IMR-90 (cell line): ENCODE measurements around the gene USP32. TPM values are rescaled to one million over a fixed set of nuclear protein-coding genes. Genes with fewer than 3 reads are reported as not detected.

Experiments used
- ATAC-seq: fragments of 200-7000 bp; cut with Tn5 transposase; 2 replicates; pipeline ENCODE4 v1.9.1; 2020; ENCODE audit warnings: low read depth, mild to moderate bottlenecking, moderate library complexity
- BruUV-seq: library from RNA; stranded (reverse); fragments of 400-500 nt; replicated peaks from 2 replicates; lab custom pipeline; 2021; lab: Mats Ljungman, UMichigan
- CTCF ChIA-PET: fragments of 300-600 bp; formaldehyde crosslinking; extraction: SDS; loops from one replicate; lab custom pipeline; 2021; ENCODE audit warnings: antibody characterized with exemption; lab: Yijun Ruan, JAX
- POLR2A ChIA-PET: fragments of 300-600 bp; sonication (Branson Sonifier 250); formaldehyde crosslinking; loops from one replicate; lab custom pipeline; 2022; ENCODE audit warnings: antibody characterized with exemption; ENCODE audit not compliant: unreplicated experiment; lab: Charles Lee
- DNase-seq: peaks from one replicate; pipeline ENCODE4 v3.0.0; 2013
- H2AFZ ChIP-seq: replicated peaks from 2 replicates; pipeline ENCODE3; 2013; ENCODE audit warnings: low read length, mild to moderate bottlenecking; ENCODE audit not compliant: poor library complexity
- H2AK5ac ChIP-seq: 2 replicates; pipeline ENCODE4 v1.6.1; 2013; ENCODE audit warnings: low read depth, low read length, inconsistent platforms
- H2AK9ac ChIP-seq: replicated peaks from 2 replicates; pipeline ENCODE3; 2013; ENCODE audit warnings: mild to moderate bottlenecking, low read depth, low read length, moderate library complexity; ENCODE audit not compliant: poor library complexity
- H2BK120ac ChIP-seq: 2 replicates; pipeline ENCODE4 v1.6.1; 2013; ENCODE audit warnings: low read depth, low read length, inconsistent platforms
- H2BK15ac ChIP-seq: 3 replicates; pipeline ENCODE4 v1.6.1; 2013; ENCODE audit warnings: low read depth, low read length, inconsistent platforms
- H2BK20ac ChIP-seq: 2 replicates; pipeline ENCODE4 v1.6.1; 2013; ENCODE audit warnings: low read depth, mild to moderate bottlenecking, inconsistent platforms, low read length, moderate library complexity
- H2BK5ac ChIP-seq: 2 replicates; pipeline ENCODE4 v1.6.1; 2013; ENCODE audit warnings: mild to moderate bottlenecking, low read depth, low read length, inconsistent platforms; ENCODE audit not compliant: poor library complexity, severe bottlenecking
- H3K14ac ChIP-seq: replicated peaks from 2 replicates; pipeline ENCODE4 v1.6.1; 2013; ENCODE audit warnings: low read depth, low read length, inconsistent platforms
- H3K18ac ChIP-seq: 2 replicates; pipeline ENCODE4 v1.6.1; 2013; ENCODE audit warnings: low read depth, low read length, control low read depth
- H3K23ac ChIP-seq: 2 replicates; pipeline ENCODE4 v1.6.1; 2013; ENCODE audit warnings: low read depth, low read length, inconsistent platforms
- H3K27ac ChIP-seq: 2 replicates; pipeline ENCODE4 v1.5.1; 2013; ENCODE audit warnings: mild to moderate bottlenecking, control low read depth, low read length; ENCODE audit not compliant: insufficient read depth
- H3K27me3 ChIP-seq: 2 replicates; pipeline ENCODE4 v1.6.1; 2013; ENCODE audit warnings: low read length; ENCODE audit not compliant: control insufficient read depth, insufficient read depth
- H3K36me3 ChIP-seq: 2 replicates; pipeline ENCODE4 v1.6.1; 2013; ENCODE audit warnings: low read length, mixed read lengths; ENCODE audit not compliant: control insufficient read depth, insufficient read depth
- H3K4ac ChIP-seq: 2 replicates; pipeline ENCODE4 v1.6.1; 2013; ENCODE audit warnings: low read depth, low read length, inconsistent platforms
- H3K4me1 ChIP-seq: 2 replicates; pipeline ENCODE4 v1.6.1; 2013; ENCODE audit warnings: low read length, mixed read lengths; ENCODE audit not compliant: control insufficient read depth, insufficient read depth
- H3K4me2 ChIP-seq: 2 replicates; pipeline ENCODE4 v1.6.1; 2013; ENCODE audit warnings: low read depth, mild to moderate bottlenecking, control low read depth, low read length, moderate library complexity
- H3K4me3 ChIP-seq: 2 replicates; pipeline ENCODE4 v1.5.1; 2013; ENCODE audit warnings: low read depth, mild to moderate bottlenecking, control low read depth, low read length, moderate library complexity; ENCODE audit not compliant: insufficient read depth
- H3K56ac ChIP-seq: 2 replicates; pipeline ENCODE4 v1.6.1; 2013; ENCODE audit warnings: low read length, inconsistent platforms; ENCODE audit not compliant: insufficient read depth; ENCODE audit errors: extremely low read depth
- H3K79me1 ChIP-seq, 2 experiments: 2 replicates each; pipeline ENCODE4 v1.6.1; 2013; ENCODE audit warnings: low read length in 2 of 2, inconsistent platforms in 1 of 2, low read depth in 1 of 2
- H3K9ac ChIP-seq: 2 replicates; pipeline ENCODE4 v1.6.1; 2013; ENCODE audit warnings: low read depth, low read length, control low read depth
- H3K9me1 ChIP-seq: 2 replicates; pipeline ENCODE4 v1.6.1; 2013; ENCODE audit warnings: low read length, inconsistent platforms; ENCODE audit not compliant: insufficient read depth
- H3K9me3 ChIP-seq: 2 replicates; pipeline ENCODE4 v1.6.1; 2013; ENCODE audit warnings: low read length; ENCODE audit not compliant: control insufficient read depth, insufficient read depth
- H4K20me1 ChIP-seq: 2 replicates; pipeline ENCODE4 v1.6.1; 2013; ENCODE audit warnings: low read length, inconsistent platforms; ENCODE audit not compliant: insufficient read depth
- H4K5ac ChIP-seq: 2 replicates; pipeline ENCODE4 v1.6.1; 2013; ENCODE audit warnings: mild to moderate bottlenecking, low read depth, low read length, control low read depth
- H4K8ac ChIP-seq, 2 experiments: 2 replicates each; pipeline ENCODE4 v1.6.1; 2013; ENCODE audit warnings: low read depth in 2 of 2, low read length in 2 of 2, control low read depth in 1 of 2, inconsistent platforms in 1 of 2
- H4K91ac ChIP-seq: 2 replicates; pipeline ENCODE4 v1.6.1; 2013; ENCODE audit warnings: low read depth, low read length, inconsistent platforms; ENCODE audit not compliant: insufficient read depth
- BHLHE40 ChIP-seq: fragments of 150-350 bp; IDR thresholded peaks from 2 replicates; pipeline ENCODE4 v1.6.1; 2016; ENCODE audit warnings: mild to moderate bottlenecking, low read depth, low read length
- FOS ChIP-seq: fragments of 150-350 bp; IDR thresholded peaks from 2 replicates; pipeline ENCODE4 v1.6.1; 2016; ENCODE audit warnings: low read depth, low read length
- MXI1 ChIP-seq: IDR thresholded peaks from 2 replicates; pipeline ENCODE4 v1.6.1; 2012; ENCODE audit warnings: low read depth, mild to moderate bottlenecking, low read length, moderate library complexity, borderline replicate concordance
- NFE2L2 ChIP-seq: fragments of 150-350 bp; IDR thresholded peaks from 2 replicates; pipeline ENCODE4 v1.6.1; 2016; ENCODE audit warnings: low read depth, mild to moderate bottlenecking, low read length
- WGBS, 2 experiments: methylation state at CpG; one replicate each; pipeline versions ENCODE4 v1.1.5 to v1.1.7; 2013; ENCODE audit warnings: missing lambda C conversion rate in 2 of 2; ENCODE audit not compliant: insufficient read length in 1 of 2; ENCODE audit errors: extremely low coverage in 2 of 2; 5-methylcytosine and 5-hydroxymethylcytosine counted together
- dilution Hi-C: fragments of 300-500 bp; cut with HindIII; formaldehyde crosslinking; loops from one replicate; pipeline ENCODE4 v1.14.3; 2018; ENCODE audit warnings: low sequenced_read_pairs; ENCODE audit not compliant: unreplicated experiment
- in situ Hi-C: fragments of 300-500 bp; cut with MboI; formaldehyde crosslinking; loops from 3 replicates; pipeline ENCODE4 v1.14.3; 2019; ENCODE audit warnings: low sequenced_read_pairs, inconsistent platforms, mixed read lengths
- intact Hi-C: fragments of 100-400 bp; cut with micrococcal nuclease; formaldehyde crosslinking; loops from 2 replicates; pipeline ENCODE4 v1.10.0; 2022
- polyA plus RNA-seq, 3 experiments: library from polyadenylated mRNA; depleted of rRNA; stranded (reverse); fragments of >200 nt; gene quantifications; 2 replicates each; pipeline ENCODE4 v1.2.3, GENCODE V29; 2012; ENCODE audit warnings: low replicate concordance in 1 of 3
- total RNA-seq: library from RNA; depleted of rRNA; stranded (reverse); fragments of >200 nt; gene quantifications from 2 replicates; pipeline ENCODE4 v1.2.3, GENCODE V29; 2012

The USP32 gene
- total and polyA plus RNA-seq, 2 of the 4 experiments (the other 2 are of a cell fraction), result 16.8 to 46.8 TPM

GRCh38 chr17:60425626-60426025, 33.7 kb upstream of the USP32 start:
- TF ChIP-seq NFE2L2 (no peak), FOS (no peak), BHLHE40 (no peak), MXI1 (no peak)
- Histone ChIP-seq H4K5ac (no peak overlapping the region), H4K8ac (no peak overlapping the region), H3K9me3 (no peaks in the 10 kb centered on the region), H3K23ac (no peak overlapping the region), H3K4me1 (no peaks in the 10 kb centered on the region; the same call in 1 of the 2 replicates), H3K56ac (no peak overlapping the region), H3K14ac (no peak overlapping the region), H4K20me1 (no peaks in the 10 kb centered on the region), H4K91ac (no peak overlapping the region), H3K4ac (no peak overlapping the region), H3K36me3 (no peaks in the 10 kb centered on the region), H3K4me2 (no peak overlapping the region), H3K79me1 (no peaks in the 10 kb centered on the region), H3K9ac (no peak overlapping the region), H3K27ac (no peak overlapping the region), H3K18ac (no peak overlapping the region), H2AK9ac (no peak overlapping the region), H2BK15ac (no peak overlapping the region), H2BK120ac (no peak overlapping the region), H2BK5ac (no peak overlapping the region), H3K9me1 (no peaks in the 10 kb centered on the region), H2AK5ac (no peak overlapping the region), H3K4me3 (no peak overlapping the region), H2AFZ (no peak overlapping the region), H3K27me3 (peaks cover 5% of the 10 kb centered on the region), H2BK20ac (no peak overlapping the region)
- BruUV-seq, result no TSS peak
- ChIA-PET POLR2A (no interaction called here), CTCF (no interaction called here)
- intact Hi-C loops, result no loop called here
- dilution Hi-C loops, result no loop called here
- ATAC-seq (no peak), DNase-seq (no peak)
- WGBS, 2 experiments, result no CpG with 5 or more reads among the region's 6 CpGs
- in situ Hi-C loops, result no loop called here
